HG03159 (cell line): ENCODE results near the gene S1PR2.
"Not testable (repeated sequence)": the region's sequence is repeated elsewhere in the genome, so short reads cannot be mapped to it uniquely, and the experiment has no call there.

Experiments used
- ATAC-seq: cut with Tn5 transposase; IDR thresholded peaks from one replicate; pipeline ENCODE4 v1.9.1; 2021; ENCODE audit warnings: mild to moderate bottlenecking, moderate library complexity; ENCODE audit not compliant: unreplicated experiment

Gene S1PR2

GRCh38 chr19:10255358-10255757, 24.2 kb upstream of the S1PR2 start:
- no peak for ATAC-seq

GRCh38 chr19:10254244-10254643, 23.1 kb upstream of the S1PR2 start:
- no peak for ATAC-seq

GRCh38 chr19:10252707-10253106, 21.6 kb upstream of the S1PR2 start:
- ATAC-seq, result no peak

- ATAC-seq, result peak; percentile 83
These were observed 20.9 kb upstream of the S1PR2 start, which contains the start of gene MRPL4 for GRCh38 chr19:10251792-10252694. Gene MRPL4, plus strand, starts transcription at chr19:10252214. Its CDS starts 40 bp downstream, at chr19:10252254.

- no peak for ATAC-seq
These were observed 15.4 kb upstream of the S1PR2 start for GRCh38 chr19:10246511-10246910.

GRCh38 chr19:10245189-10245939, 14.2 kb upstream of the S1PR2 start:
- ATAC-seq, result no peak

GRCh38 chr19:10243606-10244005, 12.5 kb upstream of the S1PR2 start:
- ATAC-seq, result no peak

- not testable (repeated sequence) for ATAC-seq
These were observed 10.8 kb upstream of the S1PR2 start for GRCh38 chr19:10241826-10242449.

- ATAC-seq, result no peak
These were observed 7.1 kb upstream of the S1PR2 start for GRCh38 chr19:10238172-10238783.

- no peak for ATAC-seq
These were observed 6.6 kb upstream of the S1PR2 start for GRCh38 chr19:10237702-10238101.

- ATAC-seq, result not testable (repeated sequence)
These were observed 4.3 kb upstream of the S1PR2 start for GRCh38 chr19:10235409-10235808.

GRCh38 chr19:10235003-10235402, 3.9 kb upstream of the S1PR2 start:
- no peak for ATAC-seq

GRCh38 chr19:10233946-10234345, 2.8 kb upstream of the S1PR2 start:
- no peak for ATAC-seq

GRCh38 chr19:10231612-10232228, 589 bp upstream of the S1PR2 start:
- ATAC-seq, result no peak

GRCh38 chr19:10230173-10230860, 814 bp downstream of the S1PR2 start:
- peak; percentile 25 for ATAC-seq

GRCh38 chr19:10228920-10229319, 2.2 kb downstream of the S1PR2 start:
- ATAC-seq, result no peak

GRCh38 chr19:10228393-10228792, 2.7 kb downstream of the S1PR2 start:
- no peak for ATAC-seq

- ATAC-seq, result no peak
These were observed 3.8 kb downstream of the S1PR2 start for GRCh38 chr19:10227026-10227971.
